Measurements from ENCODE around the gene FRG1.
"Not testable (repeated sequence)": the region's sequence is repeated elsewhere in the genome, so short reads cannot be mapped to it uniquely, and the experiment has no call there.

DNA sequence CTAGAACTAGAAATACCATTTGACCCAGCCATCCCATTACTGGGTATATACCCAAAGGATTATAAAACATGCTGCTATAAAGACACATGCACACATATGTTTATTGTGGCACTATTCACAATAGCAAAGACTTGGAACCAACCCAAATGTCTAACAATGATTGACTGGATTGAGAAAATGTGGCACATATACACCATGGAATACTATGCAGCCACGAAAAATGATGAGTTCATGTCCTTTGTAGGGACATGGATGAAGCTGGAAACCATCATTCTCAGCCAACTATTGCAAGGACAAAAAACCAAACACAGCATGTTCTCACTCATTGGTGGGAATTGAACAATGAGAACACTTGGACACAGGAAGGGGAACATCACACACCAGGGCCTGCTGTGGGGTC, 28.6 kb downstream of the FRG1 start:
- not testable (repeated sequence) for TF ChIP-seq POLR2AphosphoS5 (IDR thresholded peaks at IDR 0.05; ENCODE audit: low read depth, low read length); ATF3 (IDR thresholded peaks at IDR 0.05; ENCODE audit: insufficient read depth, low read depth, low read length); ATF2 (IDR thresholded peaks at IDR 0.05; ENCODE audit: low read length); GABPA (IDR thresholded peaks at IDR 0.05; ENCODE audit: borderline replicate concordance, insufficient read depth, low read length); CTCF (IDR thresholded peaks at IDR 0.05; ENCODE audit: control extremely low read depth in 1 of 3, insufficient read depth in 1 of 3, low read depth in 1 of 3, low read length in 3 of 3); BRCA1 (IDR thresholded peaks at IDR 0.05; ENCODE audit: low read depth, low read length); POLR2A (IDR thresholded peaks at IDR 0.05; ENCODE audit: control extremely low read depth in 1 of 2, low read depth in 2 of 2, low read length in 2 of 2); KDM4A (IDR thresholded peaks at IDR 0.05; ENCODE audit: low read depth, low read length, severe bottlenecking)
